T-helper 2 cell treated with Interferon-gamma antibody and Interleukin-4, amounts not matched to agents 5 μg/mL and 100 μg/mL, for 36 hours (primary cell): ENCODE data around the gene HOXA4.

ENCODE experiments used
- DNase-seq: peaks from one replicate; pipeline ENCODE4 v3.0.0; 2021; ENCODE audit warnings: low spot score
- H3K27ac Mint-ChIP-seq: one replicate; pipeline ENCODE4 v1.8.0; 2021; ENCODE audit warnings: mild to moderate bottlenecking, mixed read lengths
- H3K27me3 Mint-ChIP-seq: one replicate; pipeline ENCODE4 v1.8.0; 2021; ENCODE audit warnings: low read depth, mixed read lengths
- H3K36me3 Mint-ChIP-seq: one replicate; pipeline ENCODE4 v1.8.0; 2021; ENCODE audit warnings: low read depth, mixed read lengths
- H3K4me1 Mint-ChIP-seq: one replicate; pipeline ENCODE4 v1.8.0; 2021; ENCODE audit warnings: low read depth, mixed read lengths
- H3K4me3 Mint-ChIP-seq: one replicate; pipeline ENCODE4 v1.8.0; 2022; ENCODE audit warnings: mild to moderate bottlenecking, moderate library complexity, mixed read lengths
- H3K9me3 Mint-ChIP-seq: one replicate; pipeline ENCODE4 v1.8.0; 2021; ENCODE audit warnings: mixed read lengths

HOXA4 gene

GRCh38 chr7:27109466-27110185 lies 20.9 kb downstream of the HOXA4 start:
- no peaks in the 10 kb centered on the region for H3K4me1 Mint-ChIP-seq
- no peak for DNase-seq
- H3K4me3 Mint-ChIP-seq: no peak overlapping the region
- H3K27me3 Mint-ChIP-seq: peaks cover 15% of the 10 kb centered on the region
- H3K36me3 Mint-ChIP-seq: no peaks in the 10 kb centered on the region
- no peaks in the 10 kb centered on the region for H3K9me3 Mint-ChIP-seq
- H3K27ac Mint-ChIP-seq: no peak overlapping the region

- Mint-ChIP-seq H3K27me3 (peaks cover 26% of the 10 kb centered on the region), H3K9me3 (no peaks in the 10 kb centered on the region), H3K27ac (no peak overlapping the region), H3K4me1 (no peaks in the 10 kb centered on the region), H3K4me3 (no peak overlapping the region), H3K36me3 (no peaks in the 10 kb centered on the region)
- DNase-seq: no peak
Observed at GRCh38 chr7:27108390-27109127, 22.0 kb downstream of the HOXA4 start.

GRCh38 chr7:27107391-27108381 lies 22.9 kb downstream of the HOXA4 start:
- Mint-ChIP-seq H3K9me3 (no peaks in the 10 kb centered on the region), H3K36me3 (no peaks in the 10 kb centered on the region), H3K4me1 (peaks cover 2% of the 10 kb centered on the region), H3K27me3 (peaks cover 34% of the 10 kb centered on the region), H3K27ac (no peak overlapping the region), H3K4me3 (no peak overlapping the region)
- no peak for DNase-seq

- Mint-ChIP-seq H3K9me3 (no peaks in the 10 kb centered on the region), H3K4me3 (no peak overlapping the region), H3K27me3 (peaks cover 41% of the 10 kb centered on the region), H3K36me3 (no peaks in the 10 kb centered on the region), H3K4me1 (peaks cover 4% of the 10 kb centered on the region), H3K27ac (no peak overlapping the region)
- DNase-seq: no peak
Observed at GRCh38 chr7:27106901-27107240, 23.7 kb downstream of the HOXA4 start.

GRCh38 chr7:27106181-27106900 lies 24.2 kb downstream of the HOXA4 start:
- DNase-seq: no peak
- peaks cover 46% of the 10 kb centered on the region for H3K27me3 Mint-ChIP-seq
- no peaks in the 10 kb centered on the region for H3K36me3 Mint-ChIP-seq
- no peak overlapping the region for H3K27ac Mint-ChIP-seq
- no peaks in the 10 kb centered on the region for H3K9me3 Mint-ChIP-seq
- H3K4me1 Mint-ChIP-seq: peaks cover 4% of the 10 kb centered on the region
- H3K4me3 Mint-ChIP-seq: no peak overlapping the region

GRCh38 chr7:27105301-27106031 lies 25.1 kb downstream of the HOXA4 start:
- Mint-ChIP-seq H3K27me3 (peaks cover 55% of the 10 kb centered on the region), H3K9me3 (no peaks in the 10 kb centered on the region), H3K4me3 (no peak overlapping the region), H3K4me1 (peaks cover 4% of the 10 kb centered on the region), H3K27ac (no peak overlapping the region), H3K36me3 (no peaks in the 10 kb centered on the region)
- DNase-seq: no peak

- Mint-ChIP-seq H3K36me3 (peaks cover 1% of the 10 kb centered on the region), H3K27ac (no peak overlapping the region), H3K4me1 (peaks cover 4% of the 10 kb centered on the region), H3K4me3 (no peak overlapping the region), H3K27me3 (peaks cover 65% of the 10 kb centered on the region), H3K9me3 (no peaks in the 10 kb centered on the region)
- DNase-seq: no peak
Observed at GRCh38 chr7:27104341-27105058, 26.1 kb downstream of the HOXA4 start.

- Mint-ChIP-seq H3K27ac (no peak overlapping the region), H3K4me3 (no peak overlapping the region), H3K36me3 (peaks cover 3% of the 10 kb centered on the region), H3K27me3 (peaks cover 73% of the 10 kb centered on the region), H3K9me3 (no peaks in the 10 kb centered on the region), H3K4me1 (peaks cover 4% of the 10 kb centered on the region)
- no peak for DNase-seq
Observed at GRCh38 chr7:27103489-27104226, 26.9 kb downstream of the HOXA4 start.

GRCh38 chr7:27102581-27103442 lies 27.7 kb downstream of the HOXA4 start, which contains the start of gene HOXA2:
Gene HOXA2 (minus strand): TSS chr7:27102683. CDS start chr7:27102500, 183 bp downstream.
- Mint-ChIP-seq H3K4me1 (peaks cover 4% of the 10 kb centered on the region), H3K27ac (no peak within 1 kb of the TSS), H3K9me3 (no peaks in the 10 kb centered on the region), H3K4me3 (no peak within 1 kb of the TSS), H3K27me3 (peaks cover 82% of the 10 kb centered on the region), H3K36me3 (peaks cover 3% of the 10 kb centered on the region)
- DNase-seq: no peak

GRCh38 chr7:27101957-27102580 lies 28.5 kb downstream of the HOXA4 start:
- H3K4me3 Mint-ChIP-seq: no peak overlapping the region
- H3K9me3 Mint-ChIP-seq: no peaks in the 10 kb centered on the region
- H3K27me3 Mint-ChIP-seq: peaks cover 89% of the 10 kb centered on the region
- peaks cover 7% of the 10 kb centered on the region for H3K4me1 Mint-ChIP-seq
- peaks cover 3% of the 10 kb centered on the region for H3K36me3 Mint-ChIP-seq
- H3K27ac Mint-ChIP-seq: no peak overlapping the region
- no peak for DNase-seq
